ENCODE results near the gene MFSD11.

DNA sequence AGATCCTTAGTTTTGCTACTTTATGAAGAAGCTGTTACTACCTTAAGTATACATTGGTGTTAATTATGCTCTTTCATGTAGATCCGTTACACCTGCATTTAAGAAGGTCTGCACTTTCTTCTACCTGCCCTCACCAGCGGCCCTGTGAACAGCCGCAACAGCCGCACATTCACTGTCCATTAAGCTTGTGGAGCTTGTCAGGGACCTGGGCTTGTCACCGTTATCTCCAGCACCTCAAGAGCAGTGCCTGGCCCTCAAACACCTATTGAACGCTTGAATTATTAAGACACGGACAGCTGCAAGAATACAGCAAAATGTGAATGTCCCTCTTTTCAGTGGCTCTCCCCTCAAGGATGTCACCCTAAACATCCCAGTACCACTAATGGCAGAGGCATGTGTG, 24.2 kb upstream of the MFSD11 start:
- no peak for TF ChIP-seq EZH2 (IDR thresholded peaks at IDR 0.05; ENCODE audit: borderline replicate concordance, insufficient read depth, low read length, poor library complexity, severe bottlenecking)
- no peak for TF ChIP-seq SMC3 (conservative IDR thresholded peaks at IDR 0.05; ENCODE audit: poor library complexity)
- no peak for TF ChIP-seq CTCF (IDR thresholded peaks at IDR 0.05; ENCODE audit: poor library complexity, severe bottlenecking)
- no peak for TF ChIP-seq TAF1 (IDR thresholded peaks at IDR 0.05; ENCODE audit: low read depth)
- TF ChIP-seq, protein P1, sequence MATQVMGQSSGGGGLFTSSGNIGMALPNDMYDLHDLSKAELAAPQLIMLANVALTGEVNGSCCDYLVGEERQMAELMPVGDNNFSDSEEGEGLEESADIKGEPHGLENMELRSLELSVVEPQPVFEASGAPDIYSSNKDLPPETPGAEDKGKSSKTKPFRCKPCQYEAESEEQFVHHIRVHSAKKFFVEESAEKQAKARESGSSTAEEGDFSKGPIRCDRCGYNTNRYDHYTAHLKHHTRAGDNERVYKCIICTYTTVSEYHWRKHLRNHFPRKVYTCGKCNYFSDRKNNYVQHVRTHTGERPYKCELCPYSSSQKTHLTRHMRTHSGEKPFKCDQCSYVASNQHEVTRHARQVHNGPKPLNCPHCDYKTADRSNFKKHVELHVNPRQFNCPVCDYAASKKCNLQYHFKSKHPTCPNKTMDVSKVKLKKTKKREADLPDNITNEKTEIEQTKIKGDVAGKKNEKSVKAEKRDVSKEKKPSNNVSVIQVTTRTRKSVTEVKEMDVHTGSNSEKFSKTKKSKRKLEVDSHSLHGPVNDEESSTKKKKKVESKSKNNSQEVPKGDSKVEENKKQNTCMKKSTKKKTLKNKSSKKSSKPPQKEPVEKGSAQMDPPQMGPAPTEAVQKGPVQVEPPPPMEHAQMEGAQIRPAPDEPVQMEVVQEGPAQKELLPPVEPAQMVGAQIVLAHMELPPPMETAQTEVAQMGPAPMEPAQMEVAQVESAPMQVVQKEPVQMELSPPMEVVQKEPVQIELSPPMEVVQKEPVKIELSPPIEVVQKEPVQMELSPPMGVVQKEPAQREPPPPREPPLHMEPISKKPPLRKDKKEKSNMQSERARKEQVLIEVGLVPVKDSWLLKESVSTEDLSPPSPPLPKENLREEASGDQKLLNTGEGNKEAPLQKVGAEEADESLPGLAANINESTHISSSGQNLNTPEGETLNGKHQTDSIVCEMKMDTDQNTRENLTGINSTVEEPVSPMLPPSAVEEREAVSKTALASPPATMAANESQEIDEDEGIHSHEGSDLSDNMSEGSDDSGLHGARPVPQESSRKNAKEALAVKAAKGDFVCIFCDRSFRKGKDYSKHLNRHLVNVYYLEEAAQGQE (IDR thresholded peaks at IDR 0.05; ENCODE audit: borderline replicate concordance) = no peak
- TF ChIP-seq POLR2AphosphoS5 (IDR thresholded peaks at IDR 0.05) = no peak
- TF ChIP-seq EP300 (conservative IDR thresholded peaks at IDR 0.05; ENCODE audit: poor library complexity, severe bottlenecking) = no peak

All from neural cell (in vitro differentiated cells).